Medulla oblongata (tissue), 1 donor: Measurements from ENCODE around the gene C19orf53.

Experiments used
- DNase-seq: peaks from one replicate; pipeline ENCODE4 v3.0.0-alpha.2; 2015; ENCODE audit errors: extremely low spot score

Gene C19orf53

DNA sequence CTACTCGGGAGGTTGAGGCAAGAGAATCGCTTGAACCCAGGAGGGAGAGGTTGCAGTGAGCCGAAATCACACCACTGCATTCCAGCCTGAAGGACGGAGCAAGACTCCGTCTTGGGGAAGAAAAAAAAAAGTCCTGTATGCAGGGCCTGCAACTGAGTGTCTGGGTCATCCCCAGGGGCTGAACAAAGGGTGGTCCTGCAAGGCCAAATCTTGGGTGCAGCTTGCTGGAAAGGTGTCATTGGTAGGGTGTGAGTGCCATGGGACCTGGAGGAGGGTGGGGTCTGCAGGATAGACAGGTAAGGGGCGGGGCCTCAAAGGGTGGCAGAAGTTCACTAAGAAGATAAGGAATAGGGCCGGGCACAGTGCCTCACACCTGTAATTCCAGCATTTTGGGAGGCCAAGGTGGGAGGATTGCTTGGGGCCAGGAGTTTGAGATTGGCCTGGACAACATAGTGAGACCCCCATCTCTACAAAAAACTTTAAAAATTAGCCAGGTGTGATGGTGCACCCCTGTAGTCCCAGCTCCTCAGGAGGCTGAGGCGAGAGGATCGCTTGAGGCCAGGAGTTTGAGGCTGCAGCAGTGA, 52.5 kb downstream of the C19orf53 start:
- no peak for DNase-seq

DNA sequence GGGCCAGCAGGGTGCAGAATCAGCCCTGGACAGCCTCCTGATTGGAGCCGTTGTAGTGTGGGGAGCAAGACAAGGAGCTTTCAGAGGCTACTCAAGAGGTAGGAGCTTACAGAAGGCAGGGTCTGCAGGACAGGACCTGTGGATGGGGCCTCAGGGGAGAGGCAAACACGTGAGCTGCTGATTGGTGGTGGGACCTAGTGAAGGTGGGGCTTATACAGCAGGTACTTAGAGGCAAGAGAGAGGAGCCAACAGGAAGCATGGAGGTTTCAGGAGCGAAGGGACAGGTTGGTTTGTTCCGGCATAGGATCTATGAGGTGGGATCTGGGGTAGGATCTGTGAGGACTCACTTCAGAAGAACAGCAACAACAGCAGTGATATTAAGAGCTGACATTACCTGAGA, 53.4 kb downstream of the C19orf53 start:
- no peak for DNase-seq
